Tibial nerve (tissue), 4 donors: ENCODE measurements around the gene UBE3D.

ENCODE experiments used
- CTCF ChIP-seq, 5 experiments: fragments of 200-600 bp in 3 of 5; fragments of 450-650 bp in 2 of 5; sonication (generic) in 3 of 5; IDR thresholded peaks; one replicate each; pipeline ENCODE4 v1.5.1; 2016 to 2019; ENCODE audit warnings: antibody characterized with exemption in 5 of 5, mild to moderate bottlenecking in 3 of 5, moderate library complexity in 2 of 5
- EP300 ChIP-seq, 2 donors: sonication (generic); formaldehyde crosslinking; IDR thresholded peaks; one replicate each; pipeline ENCODE4 v1.6.1; 2017; ENCODE audit warnings: antibody characterized with exemption in 2 of 2, mild to moderate bottlenecking in 1 of 2

- TF ChIP-seq CTCF (IDR thresholded peaks at IDR 0.05) (no peak), EP300 (IDR thresholded peaks at IDR 0.05) (no peak)
These were observed 17.8 kb upstream of the UBE3D start for GRCh38 chr6:83083476-83083875.
